Endothelial cell of umbilical vein (primary cell): ENCODE measurements around the gene TXNDC17. TPM values are rescaled to one million over a fixed set of nuclear protein-coding genes. Genes with fewer than 3 reads are reported as not detected.

Experiments used
- BruUV-seq: library from RNA; stranded (reverse); fragments of 400-500 nt; replicated peaks from 2 replicates; lab custom pipeline; 2021; lab: Mats Ljungman, UMichigan
- CTCF ChIA-PET: fragments of 300-600, 350-600 bp; sonication (Branson Sonifier 250); formaldehyde crosslinking; loops from one replicate; lab custom pipeline; 2021; ENCODE audit warnings: antibody characterized with exemption, inconsistent platforms; lab: Charles Lee
- POLR2A ChIA-PET: fragments of 300-600, 350-600 bp; sonication (Branson Sonifier 250); formaldehyde crosslinking; loops from one replicate; lab custom pipeline; 2021; ENCODE audit warnings: antibody characterized with exemption, inconsistent platforms; lab: Charles Lee
- DNase-seq: peaks from one replicate; pipeline ENCODE4 v3.0.0-alpha.2; 2011; ENCODE audit warnings: low read depth, low spot score
- FAIRE-seq: peaks from 2 replicates; lab custom pipeline; 2011; peaks lifted over from hg19 to GRCh38; lab: Jason Lieb, UNC
- H2AFZ ChIP-seq: 2 replicates; pipeline ENCODE4 v1.6.0; 2012; ENCODE audit warnings: low read depth, low read length, control low read depth, inconsistent platforms
- H3K27ac ChIP-seq: 2 replicates; pipeline ENCODE4 v1.5.1; 2011; ENCODE audit warnings: low read depth, mild to moderate bottlenecking, control low read depth, low read length, moderate library complexity; ENCODE audit not compliant: insufficient read depth
- H3K27me3 ChIP-seq, 2 experiments: 2 replicates each; pipeline versions ENCODE4 v1.6.0 to v1.6.1; 2011; ENCODE audit warnings: low read length in 2 of 2, mixed read lengths in 1 of 2; ENCODE audit not compliant: control insufficient read depth in 2 of 2, insufficient read depth in 2 of 2
- H3K36me3 ChIP-seq, 2 experiments: 2 replicates in 1 of 2; 3 replicates in 1 of 2; pipeline ENCODE4 v1.5.1; 2011; ENCODE audit warnings: low read length in 2 of 2, mild to moderate bottlenecking in 1 of 2, moderate library complexity in 1 of 2; ENCODE audit not compliant: control insufficient read depth in 2 of 2, insufficient read depth in 2 of 2; ENCODE audit errors: extremely low read depth in 1 of 2
- H3K4me1 ChIP-seq: 3 replicates; pipeline ENCODE4 v1.5.1; 2011; ENCODE audit warnings: mild to moderate bottlenecking, low read length; ENCODE audit not compliant: control insufficient read depth, insufficient read depth; ENCODE audit errors: extremely low read depth
- H3K4me2 ChIP-seq: 2 replicates; pipeline ENCODE4 v1.6.1; 2011; ENCODE audit warnings: low read length, control low read depth, mixed read lengths; ENCODE audit not compliant: insufficient read depth
- H3K4me3 ChIP-seq, 3 experiments: fragments of 200-600 bp in 1 of 3; sonication (generic), shearing (Covaris generic) in 1 of 3; replicated peaks in 1 of 3; 2 replicates each; pipeline ENCODE4 v1.5.1; 2011 to 2016; ENCODE audit warnings: control low read depth in 3 of 3, low read length in 3 of 3, mild to moderate bottlenecking in 2 of 3, inconsistent platforms in 1 of 3, low read depth in 1 of 3, moderate library complexity in 1 of 3; ENCODE audit not compliant: insufficient read depth in 1 of 3
- H3K79me2 ChIP-seq: 2 replicates; pipeline ENCODE4 v1.6.0; 2012; ENCODE audit warnings: low read length, inconsistent platforms; ENCODE audit not compliant: control insufficient read depth, insufficient read depth
- H3K9ac ChIP-seq: replicated peaks from 2 replicates; pipeline ENCODE3; 2011; ENCODE audit warnings: low read length, control low read depth; ENCODE audit not compliant: insufficient read depth; ENCODE audit errors: extremely low read depth
- H3K9me1 ChIP-seq: replicated peaks from 3 replicates; pipeline ENCODE4 v1.6.0; 2011; ENCODE audit warnings: mild to moderate bottlenecking, low read length; ENCODE audit not compliant: control insufficient read depth, insufficient read depth; ENCODE audit errors: extremely low read depth
- H3K9me3 ChIP-seq: replicated peaks from 2 replicates; pipeline ENCODE4 v1.5.1; 2012; ENCODE audit warnings: low read length, inconsistent platforms; ENCODE audit not compliant: control insufficient read depth, insufficient read depth
- H4K20me1 ChIP-seq: replicated peaks from 2 replicates; pipeline ENCODE3; 2011; ENCODE audit warnings: mild to moderate bottlenecking, low read length; ENCODE audit not compliant: control insufficient read depth, insufficient read depth; ENCODE audit errors: extremely low read depth
- EZH2 ChIP-seq: IDR thresholded peaks from 2 replicates; pipeline ENCODE4 v1.6.1; 2012; ENCODE audit warnings: borderline replicate concordance, low read depth, mild to moderate bottlenecking, moderate library complexity, low read length, inconsistent platforms; ENCODE audit not compliant: severe bottlenecking
- FOS ChIP-seq: IDR thresholded peaks from 2 replicates; pipeline ENCODE4 v1.6.1; 2011; ENCODE audit warnings: mild to moderate bottlenecking, low read length, moderate library complexity, borderline replicate concordance; ENCODE audit not compliant: insufficient read depth
- GATA2 ChIP-seq: IDR thresholded peaks from 2 replicates; pipeline ENCODE4 v1.7.0; 2011; ENCODE audit warnings: low read depth, mild to moderate bottlenecking, moderate library complexity, mixed read lengths, low read length; ENCODE audit not compliant: insufficient read length, insufficient read depth
- JUN ChIP-seq: IDR thresholded peaks from 2 replicates; pipeline ENCODE4 v1.6.1; 2011; ENCODE audit warnings: borderline replicate concordance, low read depth; ENCODE audit not compliant: insufficient read length, insufficient read depth
- MYC ChIP-seq: IDR thresholded peaks from one replicate; pipeline ENCODE4 v1.6.1; 2011; ENCODE audit warnings: mild to moderate bottlenecking, low read depth, low read length
- POLR2A ChIP-seq: IDR thresholded peaks from 2 replicates; pipeline ENCODE4 v1.6.1; 2012; ENCODE audit warnings: low read depth, mild to moderate bottlenecking, control low read depth, low read length
- POLR2AphosphoS5 ChIP-seq: IDR thresholded peaks from 2 replicates; pipeline ENCODE4 v1.6.1; 2012; ENCODE audit warnings: low read depth, mild to moderate bottlenecking, control low read depth, low read length, moderate library complexity; ENCODE audit not compliant: insufficient read depth
- dilution Hi-C: fragments of 300-500 bp; cut with MboI; formaldehyde crosslinking; loops from one replicate; pipeline ENCODE4 v1.15.0; 2019; ENCODE audit warnings: low sequenced_read_pairs; ENCODE audit not compliant: extremely low pct_ligation_motif_present
- intact Hi-C: fragments of 100-400 bp; cut with micrococcal nuclease; formaldehyde crosslinking; loops from one replicate; pipeline ENCODE4 v1.10.0; 2022
- polyA plus RNA-seq, 4 experiments: library from polyadenylated mRNA; depleted of rRNA in 3 of 4; stranded (reverse) in 3 of 4; unstranded in 1 of 4; fragments of >200 nt; gene quantifications; 2 replicates each; pipeline versions ENCODE4 v1.2.1 to v1.2.3, GENCODE V29; 2011 to 2012; ENCODE audit warnings: missing spikeins in 1 of 4
- total RNA-seq: library from RNA; stranded (reverse); gene quantifications from 2 replicates; pipeline ENCODE4 v1.2.3, GENCODE V29; 2021
- TF ChIP-seq, protein P1 (sequence below), 2 donors: IDR thresholded peaks; 1 replicate in 1 of 2; 2 replicates in 1 of 2; pipeline ENCODE4 v1.5.1; 2011; ENCODE audit warnings: low read length in 2 of 2, mild to moderate bottlenecking in 2 of 2, moderate library complexity in 2 of 2, control low read depth in 1 of 2, inconsistent platforms in 1 of 2, low read depth in 1 of 2; ENCODE audit not compliant: insufficient read depth in 1 of 2; ENCODE audit errors: extremely low read depth in 1 of 2
- TF ChIP-seq, protein P2 (sequence below): IDR thresholded peaks from 2 replicates; pipeline ENCODE4 v1.6.1; 2011; ENCODE audit not compliant: insufficient read depth, insufficient read length

The TXNDC17 gene
- total and polyA plus RNA-seq, 2 donors (not counting 3 experiments of a cell fraction or from before 2014, with no cell fraction given), result 101 to 297 TPM

DNA sequence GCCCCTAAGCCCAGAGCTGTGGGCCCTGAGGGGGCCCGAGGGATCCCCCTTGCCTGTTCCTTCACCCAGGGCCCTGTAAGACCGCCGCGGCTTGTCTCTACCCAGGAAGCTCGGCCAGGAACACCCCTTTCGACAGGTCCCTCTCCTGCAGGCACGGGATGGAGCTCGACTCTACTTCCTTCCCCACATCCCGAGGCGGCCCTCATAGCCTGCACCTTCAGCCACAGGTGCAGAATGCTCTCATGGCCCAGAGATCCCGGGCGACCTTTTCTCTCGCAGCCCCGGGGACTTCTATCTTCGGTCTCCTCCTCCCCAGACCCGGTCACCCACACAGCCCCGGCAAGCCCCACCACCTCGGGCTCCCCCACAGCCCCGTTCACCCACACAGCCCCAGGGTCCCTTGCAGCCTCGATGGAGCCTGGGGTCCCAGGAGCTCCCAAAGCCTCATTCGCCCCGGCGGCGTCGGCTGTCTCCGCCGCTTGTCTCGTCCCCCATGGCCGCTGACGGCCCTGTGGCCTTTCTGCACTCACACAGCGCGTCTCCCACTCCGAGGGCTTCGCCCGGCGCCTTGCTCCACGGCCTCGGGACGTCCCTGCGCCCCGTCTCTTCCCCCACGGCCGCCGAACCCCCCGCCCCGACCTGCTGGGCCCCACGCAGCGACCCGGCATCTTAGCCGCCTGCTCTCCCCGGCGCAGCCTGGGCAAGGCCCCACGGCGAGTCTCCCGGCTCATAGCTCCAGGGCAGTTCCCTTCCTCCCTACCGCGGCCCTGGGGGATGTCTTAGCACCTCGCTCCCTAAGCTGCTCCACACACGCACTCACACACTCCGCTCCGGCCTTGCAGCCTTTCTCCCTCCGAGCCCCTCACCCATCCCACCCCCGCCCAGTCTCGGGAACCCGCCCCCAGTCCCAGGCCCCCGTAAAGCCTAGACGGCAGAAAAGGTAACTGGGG is 999 bp upstream of the TXNDC17 start:
- BruUV-seq, result no TSS peak
- CTCF ChIA-PET, result interaction anchor here (1.0 to 5.2 kb wide), 3 partner anchors 13 to 193 kb away, joined by 3 to 38 read pairs (median 3); no protein-coding TSS in a partner anchor
- H2AFZ ChIP-seq, result peak overlapping the region; percentile 99
- H3K36me3 ChIP-seq, result peaks cover 5% of the 10 kb centered on the region in 2 experiments
- dilution Hi-C loops, result no loop called here
- H3K4me1 ChIP-seq, result peaks cover 15% of the 10 kb centered on the region
- H3K4me3 ChIP-seq, result peak overlapping the region; percentile 44 to 86 (median 70)
- H3K27ac ChIP-seq, result peak overlapping the region; percentile 83
- no peaks in the 10 kb centered on the region for H3K9me1 ChIP-seq
- intact Hi-C loops, result loop anchor here (1.0 to 10.0 kb wide), 5 partner anchors 11 to 1055 kb away; partner anchors contain the start of genes C17orf100, MED31 and NLRP1
- no peaks in the 10 kb centered on the region for H3K9me3 ChIP-seq
- H4K20me1 ChIP-seq, result no peaks in the 10 kb centered on the region
- FAIRE-seq (no peak), DNase-seq (peak; percentile 7)
- peak overlapping the region; percentile 68 for H3K9ac ChIP-seq
- peaks cover 33% of the 10 kb centered on the region for H3K79me2 ChIP-seq
- no peaks in the 10 kb centered on the region for H3K27me3 ChIP-seq
- TF ChIP-seq FOS (no peak), GATA2 (no peak), JUN (no peak), POLR2AphosphoS5 (no peak), POLR2A (no peak), EZH2 (no peak), MYC (no peak)
- TF ChIP-seq, protein P1, sequence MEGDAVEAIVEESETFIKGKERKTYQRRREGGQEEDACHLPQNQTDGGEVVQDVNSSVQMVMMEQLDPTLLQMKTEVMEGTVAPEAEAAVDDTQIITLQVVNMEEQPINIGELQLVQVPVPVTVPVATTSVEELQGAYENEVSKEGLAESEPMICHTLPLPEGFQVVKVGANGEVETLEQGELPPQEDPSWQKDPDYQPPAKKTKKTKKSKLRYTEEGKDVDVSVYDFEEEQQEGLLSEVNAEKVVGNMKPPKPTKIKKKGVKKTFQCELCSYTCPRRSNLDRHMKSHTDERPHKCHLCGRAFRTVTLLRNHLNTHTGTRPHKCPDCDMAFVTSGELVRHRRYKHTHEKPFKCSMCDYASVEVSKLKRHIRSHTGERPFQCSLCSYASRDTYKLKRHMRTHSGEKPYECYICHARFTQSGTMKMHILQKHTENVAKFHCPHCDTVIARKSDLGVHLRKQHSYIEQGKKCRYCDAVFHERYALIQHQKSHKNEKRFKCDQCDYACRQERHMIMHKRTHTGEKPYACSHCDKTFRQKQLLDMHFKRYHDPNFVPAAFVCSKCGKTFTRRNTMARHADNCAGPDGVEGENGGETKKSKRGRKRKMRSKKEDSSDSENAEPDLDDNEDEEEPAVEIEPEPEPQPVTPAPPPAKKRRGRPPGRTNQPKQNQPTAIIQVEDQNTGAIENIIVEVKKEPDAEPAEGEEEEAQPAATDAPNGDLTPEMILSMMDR (IDR thresholded peaks at IDR 0.05; ENCODE audit: extremely low read depth in 1 of 2, insufficient read depth in 1 of 2, low read depth in 1 of 2, low read length in 2 of 2), result no peak
- TF ChIP-seq, protein P2, sequence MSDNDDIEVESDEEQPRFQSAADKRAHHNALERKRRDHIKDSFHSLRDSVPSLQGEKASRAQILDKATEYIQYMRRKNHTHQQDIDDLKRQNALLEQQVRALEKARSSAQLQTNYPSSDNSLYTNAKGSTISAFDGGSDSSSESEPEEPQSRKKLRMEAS, result no peak
- POLR2A ChIA-PET, result no interaction called here
- peak overlapping the region; percentile 91 for H3K4me2 ChIP-seq
